Measurements from ENCODE around the gene IL11RA. TPM values are rescaled to one million over a fixed set of nuclear protein-coding genes. Genes with fewer than 3 reads are reported as not detected.

Gene IL11RA
- total and polyA plus RNA-seq, 2 of the 8 experiments (the other 6 are each of a cell fraction or from before 2014, with no cell fraction given): 5.5 to 9.1 TPM

DNA sequence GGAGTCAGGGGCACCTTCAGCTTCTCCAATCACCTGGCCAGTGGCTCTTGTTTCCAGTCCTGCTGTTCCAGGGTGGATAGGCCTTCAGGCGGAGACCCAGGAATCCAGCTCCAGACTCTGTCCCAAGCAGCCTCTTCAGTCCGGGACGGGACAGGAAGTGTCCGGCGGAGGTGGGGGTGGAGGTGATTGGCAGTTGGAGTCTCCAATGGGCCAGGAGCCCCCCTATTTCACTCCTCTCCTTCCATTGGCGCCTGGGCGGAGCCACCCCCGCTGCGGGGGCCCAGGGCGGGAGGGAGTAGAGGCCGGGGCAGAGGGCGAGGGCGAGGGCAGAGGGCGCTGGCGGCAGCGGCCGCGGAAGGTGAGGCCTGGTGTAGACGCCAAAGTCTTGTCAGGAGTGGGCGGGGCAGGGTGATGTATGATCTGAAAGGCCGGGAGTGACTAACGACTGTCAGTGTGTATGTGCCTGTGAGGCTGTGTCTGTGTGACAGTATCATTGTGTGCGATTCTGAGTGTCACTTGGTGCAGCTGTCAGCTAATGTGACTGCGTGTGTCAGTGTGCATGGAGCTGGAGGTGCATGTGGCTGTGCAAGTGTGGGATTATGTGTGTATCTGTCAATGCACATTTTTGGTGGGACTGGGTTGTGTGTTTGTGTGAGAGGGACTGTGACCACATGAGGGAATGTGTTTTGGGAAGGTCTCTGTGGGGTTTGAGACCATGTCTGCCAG is at the start of gene IL11RA (continued):
- TF ChIP-seq, protein P1, sequence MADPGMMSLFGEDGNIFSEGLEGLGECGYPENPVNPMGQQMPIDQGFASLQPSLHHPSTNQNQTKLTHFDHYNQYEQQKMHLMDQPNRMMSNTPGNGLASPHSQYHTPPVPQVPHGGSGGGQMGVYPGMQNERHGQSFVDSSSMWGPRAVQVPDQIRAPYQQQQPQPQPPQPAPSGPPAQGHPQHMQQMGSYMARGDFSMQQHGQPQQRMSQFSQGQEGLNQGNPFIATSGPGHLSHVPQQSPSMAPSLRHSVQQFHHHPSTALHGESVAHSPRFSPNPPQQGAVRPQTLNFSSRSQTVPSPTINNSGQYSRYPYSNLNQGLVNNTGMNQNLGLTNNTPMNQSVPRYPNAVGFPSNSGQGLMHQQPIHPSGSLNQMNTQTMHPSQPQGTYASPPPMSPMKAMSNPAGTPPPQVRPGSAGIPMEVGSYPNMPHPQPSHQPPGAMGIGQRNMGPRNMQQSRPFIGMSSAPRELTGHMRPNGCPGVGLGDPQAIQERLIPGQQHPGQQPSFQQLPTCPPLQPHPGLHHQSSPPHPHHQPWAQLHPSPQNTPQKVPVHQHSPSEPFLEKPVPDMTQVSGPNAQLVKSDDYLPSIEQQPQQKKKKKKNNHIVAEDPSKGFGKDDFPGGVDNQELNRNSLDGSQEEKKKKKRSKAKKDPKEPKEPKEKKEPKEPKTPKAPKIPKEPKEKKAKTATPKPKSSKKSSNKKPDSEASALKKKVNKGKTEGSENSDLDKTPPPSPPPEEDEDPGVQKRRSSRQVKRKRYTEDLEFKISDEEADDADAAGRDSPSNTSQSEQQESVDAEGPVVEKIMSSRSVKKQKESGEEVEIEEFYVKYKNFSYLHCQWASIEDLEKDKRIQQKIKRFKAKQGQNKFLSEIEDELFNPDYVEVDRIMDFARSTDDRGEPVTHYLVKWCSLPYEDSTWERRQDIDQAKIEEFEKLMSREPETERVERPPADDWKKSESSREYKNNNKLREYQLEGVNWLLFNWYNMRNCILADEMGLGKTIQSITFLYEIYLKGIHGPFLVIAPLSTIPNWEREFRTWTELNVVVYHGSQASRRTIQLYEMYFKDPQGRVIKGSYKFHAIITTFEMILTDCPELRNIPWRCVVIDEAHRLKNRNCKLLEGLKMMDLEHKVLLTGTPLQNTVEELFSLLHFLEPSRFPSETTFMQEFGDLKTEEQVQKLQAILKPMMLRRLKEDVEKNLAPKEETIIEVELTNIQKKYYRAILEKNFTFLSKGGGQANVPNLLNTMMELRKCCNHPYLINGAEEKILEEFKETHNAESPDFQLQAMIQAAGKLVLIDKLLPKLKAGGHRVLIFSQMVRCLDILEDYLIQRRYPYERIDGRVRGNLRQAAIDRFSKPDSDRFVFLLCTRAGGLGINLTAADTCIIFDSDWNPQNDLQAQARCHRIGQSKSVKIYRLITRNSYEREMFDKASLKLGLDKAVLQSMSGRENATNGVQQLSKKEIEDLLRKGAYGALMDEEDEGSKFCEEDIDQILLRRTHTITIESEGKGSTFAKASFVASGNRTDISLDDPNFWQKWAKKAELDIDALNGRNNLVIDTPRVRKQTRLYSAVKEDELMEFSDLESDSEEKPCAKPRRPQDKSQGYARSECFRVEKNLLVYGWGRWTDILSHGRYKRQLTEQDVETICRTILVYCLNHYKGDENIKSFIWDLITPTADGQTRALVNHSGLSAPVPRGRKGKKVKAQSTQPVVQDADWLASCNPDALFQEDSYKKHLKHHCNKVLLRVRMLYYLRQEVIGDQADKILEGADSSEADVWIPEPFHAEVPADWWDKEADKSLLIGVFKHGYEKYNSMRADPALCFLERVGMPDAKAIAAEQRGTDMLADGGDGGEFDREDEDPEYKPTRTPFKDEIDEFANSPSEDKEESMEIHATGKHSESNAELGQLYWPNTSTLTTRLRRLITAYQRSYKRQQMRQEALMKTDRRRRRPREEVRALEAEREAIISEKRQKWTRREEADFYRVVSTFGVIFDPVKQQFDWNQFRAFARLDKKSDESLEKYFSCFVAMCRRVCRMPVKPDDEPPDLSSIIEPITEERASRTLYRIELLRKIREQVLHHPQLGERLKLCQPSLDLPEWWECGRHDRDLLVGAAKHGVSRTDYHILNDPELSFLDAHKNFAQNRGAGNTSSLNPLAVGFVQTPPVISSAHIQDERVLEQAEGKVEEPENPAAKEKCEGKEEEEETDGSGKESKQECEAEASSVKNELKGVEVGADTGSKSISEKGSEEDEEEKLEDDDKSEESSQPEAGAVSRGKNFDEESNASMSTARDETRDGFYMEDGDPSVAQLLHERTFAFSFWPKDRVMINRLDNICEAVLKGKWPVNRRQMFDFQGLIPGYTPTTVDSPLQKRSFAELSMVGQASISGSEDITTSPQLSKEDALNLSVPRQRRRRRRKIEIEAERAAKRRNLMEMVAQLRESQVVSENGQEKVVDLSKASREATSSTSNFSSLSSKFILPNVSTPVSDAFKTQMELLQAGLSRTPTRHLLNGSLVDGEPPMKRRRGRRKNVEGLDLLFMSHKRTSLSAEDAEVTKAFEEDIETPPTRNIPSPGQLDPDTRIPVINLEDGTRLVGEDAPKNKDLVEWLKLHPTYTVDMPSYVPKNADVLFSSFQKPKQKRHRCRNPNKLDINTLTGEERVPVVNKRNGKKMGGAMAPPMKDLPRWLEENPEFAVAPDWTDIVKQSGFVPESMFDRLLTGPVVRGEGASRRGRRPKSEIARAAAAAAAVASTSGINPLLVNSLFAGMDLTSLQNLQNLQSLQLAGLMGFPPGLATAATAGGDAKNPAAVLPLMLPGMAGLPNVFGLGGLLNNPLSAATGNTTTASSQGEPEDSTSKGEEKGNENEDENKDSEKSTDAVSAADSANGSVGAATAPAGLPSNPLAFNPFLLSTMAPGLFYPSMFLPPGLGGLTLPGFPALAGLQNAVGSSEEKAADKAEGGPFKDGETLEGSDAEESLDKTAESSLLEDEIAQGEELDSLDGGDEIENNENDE (IDR thresholded peaks at IDR 0.05; ENCODE audit: insufficient replicate concordance, low read length): no peak
- TF ChIP-seq CBX5 (IDR thresholded peaks at IDR 0.05; ENCODE audit: low read depth, low read length) (no peak), BRCA1 (IDR thresholded peaks at IDR 0.05; ENCODE audit: low read depth, low read length) (no peak), KDM4A (IDR thresholded peaks at IDR 0.05; ENCODE audit: low read depth, low read length, severe bottlenecking) (no peak), SIN3A (conservative IDR thresholded peaks at IDR 0.05 in 1 of 2, IDR thresholded peaks at IDR 0.05 in 1 of 2; ENCODE audit: low read depth in 1 of 2, low read length in 2 of 2) (peak in 1 of 2 experiments; percentile 88; a peak in 1 of 4 replicates), GABPA (IDR thresholded peaks at IDR 0.05; ENCODE audit: borderline replicate concordance, insufficient read depth, low read length) (peak; percentile 75; the same call in 1 of the 2 replicates), CHD1 (IDR thresholded peaks at IDR 0.05; ENCODE audit: low read depth, low read length) (no peak), NRF1 (IDR thresholded peaks at IDR 0.05; ENCODE audit: low read depth, low read length) (no peak)
- TF ChIP-seq, protein P2, sequence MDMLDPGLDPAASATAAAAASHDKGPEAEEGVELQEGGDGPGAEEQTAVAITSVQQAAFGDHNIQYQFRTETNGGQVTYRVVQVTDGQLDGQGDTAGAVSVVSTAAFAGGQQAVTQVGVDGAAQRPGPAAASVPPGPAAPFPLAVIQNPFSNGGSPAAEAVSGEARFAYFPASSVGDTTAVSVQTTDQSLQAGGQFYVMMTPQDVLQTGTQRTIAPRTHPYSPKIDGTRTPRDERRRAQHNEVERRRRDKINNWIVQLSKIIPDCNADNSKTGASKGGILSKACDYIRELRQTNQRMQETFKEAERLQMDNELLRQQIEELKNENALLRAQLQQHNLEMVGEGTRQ (IDR thresholded peaks at IDR 0.05; ENCODE audit: low read length): no peak

All from H1 (cell line).